Kidney glomerular epithelial cell (primary cell): ENCODE measurements around the gene REV3L.
"Not testable (repeated sequence)": the region's sequence is repeated elsewhere in the genome, so short reads cannot be mapped to it uniquely, and the experiment has no call there.

Source experiments
- DNase-seq: peaks from one replicate; lab custom pipeline; 2025; lab: John Stamatoyannopoulos, UW

REV3L gene

DNA sequence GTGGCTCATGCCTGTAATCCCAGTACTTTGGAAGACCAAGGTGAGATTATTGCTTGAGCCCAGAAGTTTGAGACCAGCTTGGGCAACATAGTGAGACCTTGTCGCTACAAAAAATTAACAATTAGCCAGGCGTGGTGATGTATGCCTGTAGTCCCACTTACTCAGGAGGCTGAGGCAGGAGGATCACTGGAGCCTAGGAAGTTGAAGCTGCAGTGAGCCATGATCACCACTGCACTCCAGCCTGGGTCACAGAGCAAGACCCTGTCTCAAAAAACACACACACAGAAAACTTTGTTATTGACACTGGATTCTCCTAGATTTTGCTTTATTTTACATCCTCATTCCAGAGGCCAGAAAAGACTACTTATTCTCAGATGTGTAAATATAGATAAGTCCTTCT is 9.5 kb upstream of the REV3L start:
- DNase-seq, result no peak

DNA sequence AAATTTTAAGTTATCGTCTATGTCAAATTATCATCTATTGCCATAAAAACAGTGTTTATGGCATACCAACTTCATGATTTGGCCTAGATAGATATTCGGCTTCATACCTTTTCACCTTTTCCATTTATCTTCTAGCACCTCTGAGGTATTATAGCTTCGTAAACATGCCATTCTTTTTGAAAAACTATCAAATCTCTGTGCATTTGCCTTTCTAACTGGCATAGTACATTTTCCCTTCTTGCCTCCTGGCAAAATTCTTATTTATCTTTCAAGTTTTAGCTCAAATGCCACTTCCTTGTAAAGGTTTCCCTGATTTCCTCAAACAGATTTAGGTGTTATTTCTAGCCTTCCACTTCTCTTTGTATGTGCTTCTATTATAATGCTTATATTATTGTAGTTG is 7.0 kb upstream of the REV3L start:
- DNase-seq, result no peak

DNA sequence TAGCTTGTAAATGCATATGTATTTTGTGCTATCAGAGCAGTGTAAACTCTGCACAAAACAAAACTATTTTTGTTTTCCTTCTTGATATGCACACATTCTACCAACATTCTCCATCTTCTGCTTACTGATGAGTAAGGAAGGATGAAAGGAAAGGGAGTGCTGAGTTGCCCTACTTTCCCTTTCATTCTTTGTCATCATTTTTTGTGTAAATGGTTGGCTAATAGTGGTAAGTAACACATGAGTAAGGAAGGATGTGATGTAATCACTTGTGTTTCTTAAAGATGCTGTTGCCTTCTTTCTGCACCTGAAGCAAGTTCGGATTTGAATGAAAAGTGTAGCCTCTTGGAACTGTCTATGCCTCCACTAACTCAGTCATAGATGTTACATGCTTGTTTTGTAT is 4.6 kb upstream of the REV3L start:
- DNase-seq, result peak; percentile 73

DNA sequence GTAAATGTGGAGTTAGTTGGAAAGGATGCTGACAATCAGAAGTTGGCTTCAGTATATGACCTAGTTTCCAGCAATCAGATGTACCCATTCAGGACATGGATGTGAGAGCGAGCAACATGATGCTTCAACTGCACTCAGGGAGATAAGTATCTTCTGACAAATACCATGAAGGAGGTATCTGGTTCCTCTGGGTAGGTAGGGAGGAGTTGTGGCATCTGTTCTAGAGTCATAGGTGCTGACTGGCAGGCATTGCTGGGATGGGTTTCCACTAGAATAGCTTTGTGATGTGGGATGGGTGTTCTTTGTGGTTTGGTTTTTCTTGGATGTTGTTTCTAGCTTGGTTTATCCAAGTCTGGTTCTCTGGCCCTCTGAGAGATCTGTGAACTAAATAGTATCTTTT is 3.9 kb upstream of the REV3L start:
- no peak for DNase-seq

DNA sequence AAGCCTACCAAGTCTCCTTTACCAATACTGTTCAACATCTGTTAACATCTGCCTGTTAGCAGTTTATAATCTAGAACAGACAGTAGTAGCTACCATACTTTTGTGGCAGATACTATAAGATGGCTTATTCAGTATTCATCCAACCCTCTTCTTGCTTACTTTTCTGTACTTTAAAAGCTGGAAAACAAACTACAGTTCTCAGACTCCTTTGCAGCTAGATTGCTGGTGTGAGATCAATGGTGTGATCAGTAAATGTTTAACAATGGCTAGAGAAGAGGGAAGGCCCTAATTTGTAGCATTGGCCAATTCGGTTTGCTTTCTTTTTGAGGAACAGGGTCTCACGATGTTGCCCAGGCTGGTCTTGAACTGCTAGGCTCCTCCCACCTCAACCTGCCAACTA is 3.5 kb upstream of the REV3L start:
- no peak for DNase-seq

DNA sequence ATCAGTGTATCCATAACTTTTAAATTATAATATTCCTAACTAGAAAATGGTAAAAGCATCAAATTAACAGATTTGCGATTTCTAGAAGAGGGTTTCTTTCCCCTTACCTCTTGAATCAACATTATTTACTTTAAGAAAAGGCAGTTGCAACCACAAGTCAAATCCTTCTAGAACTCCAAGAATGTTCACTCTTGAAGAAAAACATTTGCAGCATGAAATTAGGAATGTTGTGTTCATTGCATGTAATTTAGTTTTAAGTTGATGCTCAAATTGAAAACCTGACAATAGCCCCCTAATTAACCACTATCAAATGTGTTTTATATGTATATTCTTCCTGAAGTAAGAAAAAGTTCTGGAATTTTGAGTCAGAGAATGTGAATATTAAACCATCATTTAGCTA is 2.3 kb upstream of the REV3L start:
- no peak for DNase-seq

DNA sequence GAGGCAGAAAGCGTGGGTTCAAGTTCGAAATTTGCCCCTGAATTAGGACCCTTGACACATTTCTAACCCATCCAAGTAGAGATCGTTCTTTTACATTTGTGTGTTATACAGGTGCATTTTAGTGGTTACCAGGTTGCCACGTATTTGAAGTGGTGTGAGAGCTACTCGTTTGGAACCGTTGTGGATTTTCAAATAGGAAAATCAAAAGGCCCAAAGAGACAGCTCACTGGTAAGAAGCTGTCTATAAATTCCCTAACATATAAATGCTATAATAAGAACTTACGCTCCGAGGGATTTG is 1.6 kb upstream of the REV3L start:
- DNase-seq, result no peak

DNA sequence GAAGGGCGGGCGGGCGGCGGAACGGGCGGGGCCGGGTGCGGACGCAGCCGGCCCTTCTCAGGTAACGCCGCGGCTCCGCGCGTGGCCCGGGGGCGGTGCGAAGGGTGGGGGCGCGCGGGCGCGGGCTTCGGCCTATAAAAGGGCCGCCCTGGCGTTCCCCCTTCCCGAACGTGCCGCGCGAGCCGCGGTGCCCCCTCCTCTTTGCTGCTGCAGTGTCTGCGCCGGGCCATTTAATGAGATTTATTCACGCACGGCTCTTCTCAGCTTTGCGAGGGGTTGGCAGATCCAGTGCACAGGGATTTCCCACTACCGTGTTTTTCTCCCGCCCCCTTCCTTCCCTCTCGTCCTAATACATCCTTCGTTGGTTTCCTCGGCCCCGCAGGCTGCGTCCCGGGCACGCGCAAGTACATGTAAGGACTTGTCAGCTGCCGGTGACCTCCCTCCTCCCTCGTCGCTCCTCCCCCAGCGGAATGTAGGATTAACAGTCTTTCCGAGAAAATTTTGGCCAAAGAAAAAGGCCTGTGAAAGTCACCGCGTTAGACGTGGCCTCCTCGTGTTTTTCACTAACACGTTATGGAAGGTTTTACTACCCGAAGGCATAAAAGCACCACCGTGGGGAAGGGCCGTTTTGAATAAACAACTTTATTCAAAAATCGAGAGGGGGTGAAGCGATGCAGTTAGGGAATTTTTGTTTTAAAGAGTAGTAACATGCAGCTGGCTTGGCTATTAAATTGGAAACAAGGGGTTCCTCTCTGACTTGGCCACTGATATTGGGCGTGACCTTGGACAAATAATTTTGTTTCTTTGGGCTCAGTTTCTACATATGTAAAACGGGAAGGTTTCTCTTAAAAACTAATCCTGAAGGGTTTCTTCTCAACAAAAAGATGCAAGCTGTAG is 966 bp upstream of the REV3L start:
- peak; percentile 86 for DNase-seq

DNA sequence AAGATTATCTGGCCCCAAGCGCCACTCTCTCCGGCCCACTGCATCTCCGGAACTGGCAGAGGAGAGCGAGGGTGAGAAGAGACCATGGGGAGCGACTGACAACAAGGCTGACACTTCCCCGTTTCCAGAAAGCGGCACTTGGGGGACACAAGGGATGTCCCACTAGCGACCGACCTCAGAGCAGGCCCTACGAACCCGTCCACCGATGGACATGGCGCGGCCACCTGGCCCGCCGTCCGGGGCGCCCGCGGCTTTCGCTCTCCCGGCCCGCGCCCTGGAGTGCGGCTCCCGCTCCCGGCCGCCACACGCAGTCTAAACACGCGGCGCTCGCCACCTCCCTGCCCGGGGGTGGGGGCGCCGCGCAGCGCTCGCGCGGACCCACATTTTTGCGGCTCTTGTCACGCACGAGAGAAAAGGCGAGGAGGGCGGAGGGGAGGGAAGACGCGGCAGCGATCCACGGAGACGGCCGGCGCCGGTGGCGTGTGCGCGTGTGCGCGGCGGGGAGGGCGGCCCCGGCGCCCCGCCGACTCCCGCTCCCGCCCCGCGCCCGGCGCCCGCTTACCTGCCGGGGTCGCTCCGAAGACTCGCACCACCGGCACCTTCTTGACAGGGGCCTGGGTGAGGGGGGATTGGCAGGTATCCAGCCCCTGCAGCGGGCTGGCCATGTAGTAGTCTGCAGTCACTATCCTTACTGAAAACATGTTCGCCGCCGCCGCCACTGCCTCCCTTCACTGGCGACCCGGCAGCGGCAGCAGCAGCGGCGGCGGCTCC is 645 bp downstream of the REV3L start:
- DNase-seq, result peak; percentile 34

DNA sequence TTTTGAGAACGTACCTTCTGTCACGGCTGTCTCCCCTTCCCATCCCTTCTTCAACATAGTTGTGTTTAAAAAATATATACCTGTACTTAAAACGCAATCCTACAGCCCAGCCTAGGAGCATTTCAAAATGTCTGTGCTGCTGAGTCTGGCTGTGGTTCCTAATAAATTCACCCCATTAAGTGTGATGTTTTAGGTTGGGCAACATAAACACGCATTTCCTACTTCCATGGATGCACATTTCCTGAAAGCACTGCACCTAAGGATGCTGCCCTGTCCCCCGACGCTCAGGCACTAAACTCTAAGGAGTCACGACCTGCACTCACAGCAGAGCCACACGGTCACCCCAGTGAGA is 1.2 kb downstream of the REV3L start:
- no peak for DNase-seq

DNA sequence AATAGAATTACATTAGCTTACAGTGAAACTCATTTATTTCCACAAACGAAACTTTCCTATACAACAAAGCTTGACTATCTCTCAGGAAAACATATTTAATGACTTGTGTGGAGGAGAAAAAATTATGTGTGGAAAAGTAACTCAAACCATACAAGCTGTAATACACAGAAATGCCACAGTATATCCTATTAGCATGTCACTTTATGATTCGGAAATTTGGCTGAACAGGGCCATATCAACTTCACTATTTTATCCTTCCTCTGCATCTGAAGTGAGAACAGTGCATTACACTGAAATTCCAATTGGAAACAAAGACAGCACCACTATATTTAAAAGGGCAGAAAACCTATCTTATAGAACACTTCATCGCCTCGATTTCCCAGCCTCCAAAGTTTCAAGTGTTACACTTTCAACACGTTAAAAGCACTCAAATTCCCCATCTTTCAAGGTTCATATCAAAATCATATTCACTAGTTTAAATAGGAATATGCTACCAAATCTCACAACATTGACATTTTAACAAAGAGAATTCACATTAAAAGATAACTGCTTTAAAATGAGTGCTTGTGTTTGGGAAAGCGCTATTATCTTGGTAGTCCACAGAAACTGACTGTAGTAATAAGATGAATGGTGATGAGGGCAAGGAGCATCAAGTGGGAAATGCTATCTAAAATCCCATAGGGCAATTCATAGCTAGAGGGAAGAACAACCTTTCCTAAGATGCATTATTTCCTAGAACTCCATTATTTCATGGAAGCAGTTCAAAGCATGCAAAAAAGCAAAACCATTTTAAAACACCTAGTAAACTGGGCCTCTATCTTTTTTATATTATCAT is 1.8 kb downstream of the REV3L start:
- no peak for DNase-seq

DNA sequence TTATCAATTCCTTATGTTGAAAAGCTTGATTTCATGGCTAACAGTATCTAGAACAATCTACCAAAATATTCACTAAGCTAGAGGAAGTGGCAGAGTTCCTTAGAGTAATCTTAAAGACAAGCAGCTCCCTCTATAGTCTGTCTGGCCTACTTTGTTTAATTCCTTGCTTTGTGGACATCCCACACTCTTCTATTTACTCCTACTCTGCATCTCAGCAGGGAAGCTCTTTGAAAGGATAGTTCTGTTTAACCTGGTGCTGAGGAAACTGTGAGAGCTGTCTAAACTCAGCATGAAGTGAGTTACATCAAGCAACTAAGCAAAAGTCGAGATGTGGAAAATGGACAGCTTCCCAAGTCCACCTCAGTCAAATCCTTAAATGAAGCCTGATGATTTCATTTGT is 4.3 kb downstream of the REV3L start:
- DNase-seq, result peak; percentile 65

DNA sequence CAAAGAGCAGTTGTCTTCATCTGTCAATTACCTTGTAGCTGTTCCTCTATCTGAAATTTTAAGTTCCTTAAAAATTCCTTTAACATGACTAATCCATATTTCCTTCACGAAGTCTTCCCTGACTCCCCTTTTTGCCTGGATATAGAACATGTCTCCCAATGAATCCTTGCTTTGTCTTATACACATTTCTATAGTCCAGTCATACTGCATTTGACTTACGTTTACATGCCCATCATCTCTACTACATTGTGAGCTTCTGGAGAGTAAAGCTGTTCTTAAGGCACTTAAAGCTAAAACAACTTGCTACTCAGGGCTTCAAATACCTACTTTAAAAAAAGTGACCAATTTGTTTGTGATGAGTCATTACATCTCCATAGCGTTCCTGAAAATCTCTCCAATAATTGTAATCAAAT is 4.9 kb downstream of the REV3L start:
- peak; percentile 43 for DNase-seq

DNA sequence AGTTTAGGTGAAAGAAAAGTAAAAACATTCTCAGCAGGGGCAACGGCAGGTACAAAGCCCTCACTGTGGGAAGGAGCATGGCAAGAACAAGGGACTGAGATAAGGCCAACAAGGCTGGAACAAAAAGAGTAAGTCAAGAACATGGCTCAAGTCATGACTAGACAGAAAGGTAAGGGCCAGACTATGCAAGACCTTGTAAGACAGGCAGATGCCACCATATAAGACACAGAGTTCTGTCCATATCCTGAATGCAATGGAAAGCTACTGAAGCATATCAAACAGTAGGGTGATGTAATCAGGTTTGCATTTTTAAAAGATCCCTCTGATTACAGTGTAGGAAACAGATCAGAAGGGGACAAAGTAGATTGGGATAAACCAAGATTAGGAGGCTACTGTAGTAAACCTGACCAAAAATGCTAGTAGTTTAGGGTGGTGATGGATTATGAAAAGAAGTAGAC is 5.5 kb downstream of the REV3L start:
- peak; percentile 35 for DNase-seq

DNA sequence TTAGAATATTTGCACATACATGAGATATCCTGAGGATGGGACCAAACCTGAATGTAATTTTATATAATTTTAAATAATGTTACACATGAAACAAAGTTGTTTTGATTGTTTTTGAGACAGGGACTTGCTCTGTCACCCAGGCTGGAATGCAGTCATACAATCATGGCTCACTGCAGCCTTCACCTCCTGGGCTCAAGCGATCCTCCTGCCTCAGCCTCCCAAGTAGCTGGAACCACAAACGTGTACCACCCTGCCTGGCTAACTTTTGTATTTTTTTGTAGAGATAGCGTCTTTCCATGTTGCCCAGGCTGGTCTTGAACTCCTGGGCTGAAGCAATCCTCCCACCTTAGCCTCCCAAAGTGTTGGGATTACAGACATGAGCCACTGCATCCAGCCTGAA is 7.0 kb downstream of the REV3L start:
- DNase-seq, result not testable (repeated sequence)

DNA sequence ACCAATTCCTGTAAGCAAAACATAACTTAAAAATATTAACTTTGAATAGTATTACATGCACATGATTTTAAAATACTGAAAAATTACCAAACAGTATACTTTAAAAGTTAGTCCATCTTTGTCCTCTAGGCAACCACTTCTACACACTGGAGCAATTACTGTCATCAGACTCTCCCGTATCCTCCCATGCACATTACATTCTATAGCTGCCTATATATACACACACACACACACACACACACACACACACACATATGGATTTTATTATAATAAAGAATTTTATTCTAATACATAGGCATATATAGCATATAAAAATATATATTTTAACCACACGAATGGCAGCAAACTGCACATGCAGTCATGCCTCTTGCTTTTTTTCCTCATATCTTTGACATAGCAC is 8.2 kb downstream of the REV3L start:
- no peak for DNase-seq

DNA sequence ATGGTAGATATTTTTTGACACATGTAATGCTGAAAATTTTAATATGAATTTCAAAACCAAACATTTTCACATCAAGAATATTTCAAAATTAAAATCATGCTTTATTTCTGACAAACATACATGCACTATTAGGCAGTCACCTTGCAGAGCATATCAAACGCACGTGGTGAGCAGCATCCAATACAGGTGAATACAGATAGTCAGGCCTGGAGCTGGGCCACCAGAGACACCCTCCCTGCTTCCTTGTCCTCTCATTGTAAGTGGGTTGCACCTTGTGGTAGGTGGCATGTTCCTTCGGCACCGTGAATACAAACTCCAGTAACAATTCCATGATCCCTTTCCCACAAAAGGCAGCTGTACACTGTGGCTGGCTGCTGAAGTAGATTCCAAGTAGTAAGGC is 8.9 kb downstream of the REV3L start:
- DNase-seq, result no peak

DNA sequence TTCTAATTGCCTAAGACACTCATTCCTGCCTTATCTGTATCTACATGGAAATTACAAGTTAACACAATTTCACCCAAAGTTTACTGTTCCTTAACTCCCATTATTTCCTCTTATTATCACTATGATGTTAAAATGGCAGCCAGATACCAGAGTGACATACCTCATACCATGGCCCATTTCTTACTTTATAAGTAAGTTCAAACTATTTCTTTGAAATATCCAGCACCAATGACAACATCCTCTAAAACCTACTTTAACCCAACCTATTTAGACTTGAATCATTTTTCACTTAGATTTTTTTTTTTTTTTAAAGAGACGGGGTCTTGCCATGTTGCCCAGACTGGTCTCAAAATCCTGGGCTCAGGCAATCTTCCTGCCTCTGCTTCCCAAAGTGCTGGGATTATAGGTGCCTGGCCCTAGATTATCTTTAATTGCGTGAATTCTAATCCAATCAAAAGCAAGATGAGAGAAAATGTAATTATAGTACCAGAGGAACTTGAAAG is 10.0 kb downstream of the REV3L start:
- DNase-seq, result no peak

DNA sequence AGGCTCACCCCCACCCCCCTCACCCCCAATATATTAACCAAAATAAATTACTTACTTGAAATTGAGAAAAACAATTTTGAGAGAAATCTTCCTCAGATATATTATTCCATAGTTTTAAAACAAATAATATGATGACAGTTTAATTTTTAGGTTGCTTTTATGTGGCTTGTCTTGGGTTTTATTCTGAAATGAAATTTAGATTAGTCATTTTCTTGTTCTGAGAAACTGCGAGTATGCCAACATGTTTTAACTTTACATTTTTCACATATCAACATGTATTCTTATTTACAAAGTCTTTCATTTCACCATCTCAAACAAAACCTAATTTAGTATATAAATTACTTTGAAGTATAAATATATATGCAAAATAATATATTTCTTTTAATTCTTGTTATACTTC is 11.1 kb downstream of the REV3L start:
- no peak for DNase-seq

DNA sequence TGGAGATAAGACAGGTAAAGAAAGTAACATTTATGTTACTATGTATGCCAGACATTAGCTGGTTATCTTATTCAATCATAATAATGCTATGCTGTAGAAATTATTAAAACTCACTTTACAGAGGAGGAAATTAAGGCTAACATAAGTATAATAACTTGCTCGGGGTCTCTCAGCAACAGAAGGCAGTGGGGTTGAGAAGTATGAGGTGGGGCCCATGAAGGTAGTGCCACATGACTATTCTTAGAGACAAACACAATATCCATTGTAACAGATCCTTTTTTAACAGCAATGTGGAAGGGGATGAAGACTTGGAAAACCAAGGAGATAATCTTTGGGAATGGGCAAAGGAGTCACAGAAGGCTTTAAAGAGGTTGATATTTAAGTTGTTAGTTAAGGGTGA is 11.5 kb downstream of the REV3L start:
- DNase-seq, result no peak

DNA sequence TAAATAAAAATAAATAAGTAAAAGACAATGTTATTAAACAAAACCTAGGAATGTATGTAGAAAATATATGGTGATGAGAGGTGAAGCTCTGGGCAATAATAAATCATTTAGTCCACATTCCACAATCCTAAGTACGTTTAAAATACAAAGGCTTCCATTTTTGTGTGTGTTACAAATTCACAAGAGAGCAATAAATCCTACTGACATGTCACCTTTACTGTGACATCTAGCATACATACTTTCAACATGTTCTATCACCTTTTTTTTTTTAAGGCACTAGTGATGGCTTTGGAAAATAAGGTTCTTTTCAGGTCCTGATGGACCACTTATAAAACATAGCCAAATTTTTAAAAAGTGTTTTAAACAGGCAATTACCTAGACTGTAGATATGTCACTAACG is 12.0 kb downstream of the REV3L start:
- no peak for DNase-seq

DNA sequence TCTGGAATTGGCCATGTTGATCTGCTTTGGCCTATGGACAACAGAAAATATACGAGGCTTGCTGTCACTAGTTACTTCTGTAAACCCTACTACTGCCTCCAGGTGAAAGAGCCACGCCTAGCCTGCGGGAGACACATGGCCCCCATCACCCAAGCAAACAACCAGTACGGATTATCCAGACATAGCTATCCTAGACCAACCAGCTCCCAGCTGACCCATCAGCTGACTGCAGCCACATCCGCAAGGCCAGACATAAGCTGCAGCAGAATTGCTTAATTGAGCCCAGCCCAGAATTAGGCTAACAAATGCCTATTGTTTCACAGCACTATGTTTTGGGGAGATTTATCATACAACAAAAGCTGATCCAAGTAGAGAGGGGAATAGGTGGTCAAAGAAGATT is 13.5 kb downstream of the REV3L start:
- no peak for DNase-seq
